Suprapubic skin (tissue), 3 donors: Measurements from ENCODE around the gene TRIM40.

Experiments
- CTCF ChIP-seq, 2 donors: fragments of 200-600 bp in 1 of 2; fragments of 450-650 bp in 1 of 2; sonication (generic) in 1 of 2; IDR thresholded peaks; one replicate each; pipeline ENCODE4 v1.5.1; 2016 to 2019; ENCODE audit warnings: antibody characterized with exemption in 2 of 2, mild to moderate bottlenecking in 1 of 2, moderate library complexity in 1 of 2
- EP300 ChIP-seq: sonication (generic); formaldehyde crosslinking; IDR thresholded peaks from one replicate; pipeline ENCODE4 v1.6.1; 2017; ENCODE audit warnings: antibody characterized with exemption

GRCh38 chr6:30178837-30179236, 42.9 kb downstream of the TRIM40 start:
- TF ChIP-seq CTCF (IDR thresholded peaks at IDR 0.05) (no peak), EP300 (no peak)
